Measurements from ENCODE around the gene ZNF532.

The ZNF532 gene

GRCh38 chr18:58993260-58993659 is 128.6 kb downstream of the ZNF532 start:
- H3K4me1 ChIP-seq (ENCODE audit: control insufficient read depth, insufficient read depth, low read length): peaks cover 4% of the 10 kb centered on the region
- H3K27me3 ChIP-seq (ENCODE audit: control insufficient read depth, insufficient read depth, low read length): no peaks in the 10 kb centered on the region
- H3K36me3 ChIP-seq (ENCODE audit: control insufficient read depth, insufficient read depth, low read length): no peaks in the 10 kb centered on the region
- H3K4me3 ChIP-seq (ENCODE audit: low read depth, low read length): no peak overlapping the region
- H3K9ac ChIP-seq (ENCODE audit: low read depth, low read length): no peak overlapping the region
- H3K9me3 ChIP-seq (ENCODE audit: control insufficient read depth, insufficient read depth, low read length): no peaks in the 10 kb centered on the region

DNA sequence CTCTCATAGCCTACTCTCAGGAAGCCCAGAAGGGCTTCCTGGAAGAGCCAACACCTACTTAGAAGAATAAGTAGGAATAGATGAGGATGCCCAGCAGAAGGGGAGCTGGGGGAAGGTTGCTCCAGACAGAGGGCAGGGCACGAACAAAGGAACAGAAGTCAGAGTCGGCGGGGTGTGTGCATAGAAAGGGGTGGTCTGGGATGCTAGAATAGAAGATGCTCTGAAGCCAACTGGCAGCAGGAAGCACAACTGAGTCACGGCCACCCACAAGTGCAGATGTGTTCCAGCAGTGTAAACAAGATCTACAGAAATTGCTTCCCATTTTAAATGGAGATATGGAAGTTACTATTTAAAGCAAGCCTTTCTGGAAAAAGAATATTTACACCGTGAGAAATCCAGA is 131.0 kb downstream of the ZNF532 start:
- Histone ChIP-seq H3K4me1 (ENCODE audit: control insufficient read depth, insufficient read depth, low read length) (peaks cover 4% of the 10 kb centered on the region), H3K9ac (ENCODE audit: low read depth, low read length) (no peak overlapping the region), H3K36me3 (ENCODE audit: control insufficient read depth, insufficient read depth, low read length) (no peaks in the 10 kb centered on the region), H3K9me3 (ENCODE audit: control insufficient read depth, insufficient read depth, low read length) (no peaks in the 10 kb centered on the region), H3K27me3 (ENCODE audit: control insufficient read depth, insufficient read depth, low read length) (no peaks in the 10 kb centered on the region), H3K4me3 (ENCODE audit: low read depth, low read length) (no peak overlapping the region)

GRCh38 chr18:58996131-58996641 is 131.5 kb downstream of the ZNF532 start:
- H3K9ac ChIP-seq (ENCODE audit: low read depth, low read length): no peak overlapping the region
- H3K9me3 ChIP-seq (ENCODE audit: control insufficient read depth, insufficient read depth, low read length): no peaks in the 10 kb centered on the region
- H3K36me3 ChIP-seq (ENCODE audit: control insufficient read depth, insufficient read depth, low read length): no peaks in the 10 kb centered on the region
- peaks cover 4% of the 10 kb centered on the region for H3K4me1 ChIP-seq (ENCODE audit: control insufficient read depth, insufficient read depth, low read length)
- H3K27me3 ChIP-seq (ENCODE audit: control insufficient read depth, insufficient read depth, low read length): no peaks in the 10 kb centered on the region
- no peak overlapping the region for H3K4me3 ChIP-seq (ENCODE audit: low read depth, low read length)

DNA sequence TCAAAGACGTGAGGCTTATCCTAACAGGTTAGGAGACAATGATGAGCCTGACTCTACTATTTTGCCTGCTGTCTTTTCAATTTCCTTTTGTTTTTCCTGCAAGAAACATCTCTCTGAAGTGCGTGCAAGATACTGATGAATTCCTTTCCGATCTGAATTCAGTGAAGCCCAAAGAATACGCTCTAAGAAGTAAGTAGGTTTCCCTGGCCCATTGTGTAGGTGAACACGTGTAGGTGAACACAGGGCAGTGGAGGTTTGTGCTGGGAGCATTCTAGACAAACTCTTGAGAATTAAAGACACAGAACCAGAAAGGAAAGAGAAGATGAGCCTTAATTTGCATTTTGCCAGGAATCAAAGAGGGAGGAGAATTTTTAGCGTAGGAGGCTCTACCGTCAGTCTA is 132.0 kb downstream of the ZNF532 start:
- Histone ChIP-seq H3K4me3 (ENCODE audit: low read depth, low read length) (no peak overlapping the region), H3K4me1 (ENCODE audit: control insufficient read depth, insufficient read depth, low read length) (peaks cover 4% of the 10 kb centered on the region), H3K36me3 (ENCODE audit: control insufficient read depth, insufficient read depth, low read length) (no peaks in the 10 kb centered on the region), H3K9ac (ENCODE audit: low read depth, low read length) (no peak overlapping the region), H3K9me3 (ENCODE audit: control insufficient read depth, insufficient read depth, low read length) (no peaks in the 10 kb centered on the region), H3K27me3 (ENCODE audit: control insufficient read depth, insufficient read depth, low read length) (no peaks in the 10 kb centered on the region)

- Histone ChIP-seq H3K4me3 (ENCODE audit: low read depth, low read length) (no peak overlapping the region), H3K9me3 (ENCODE audit: control insufficient read depth, insufficient read depth, low read length) (no peaks in the 10 kb centered on the region), H3K36me3 (ENCODE audit: control insufficient read depth, insufficient read depth, low read length) (no peaks in the 10 kb centered on the region), H3K4me1 (ENCODE audit: control insufficient read depth, insufficient read depth, low read length) (peaks cover 4% of the 10 kb centered on the region), H3K9ac (ENCODE audit: low read depth, low read length) (no peak overlapping the region), H3K27me3 (ENCODE audit: control insufficient read depth, insufficient read depth, low read length) (no peaks in the 10 kb centered on the region)
Measured at GRCh38 chr18:58997811-58998337, 133.2 kb downstream of the ZNF532 start.

DNA sequence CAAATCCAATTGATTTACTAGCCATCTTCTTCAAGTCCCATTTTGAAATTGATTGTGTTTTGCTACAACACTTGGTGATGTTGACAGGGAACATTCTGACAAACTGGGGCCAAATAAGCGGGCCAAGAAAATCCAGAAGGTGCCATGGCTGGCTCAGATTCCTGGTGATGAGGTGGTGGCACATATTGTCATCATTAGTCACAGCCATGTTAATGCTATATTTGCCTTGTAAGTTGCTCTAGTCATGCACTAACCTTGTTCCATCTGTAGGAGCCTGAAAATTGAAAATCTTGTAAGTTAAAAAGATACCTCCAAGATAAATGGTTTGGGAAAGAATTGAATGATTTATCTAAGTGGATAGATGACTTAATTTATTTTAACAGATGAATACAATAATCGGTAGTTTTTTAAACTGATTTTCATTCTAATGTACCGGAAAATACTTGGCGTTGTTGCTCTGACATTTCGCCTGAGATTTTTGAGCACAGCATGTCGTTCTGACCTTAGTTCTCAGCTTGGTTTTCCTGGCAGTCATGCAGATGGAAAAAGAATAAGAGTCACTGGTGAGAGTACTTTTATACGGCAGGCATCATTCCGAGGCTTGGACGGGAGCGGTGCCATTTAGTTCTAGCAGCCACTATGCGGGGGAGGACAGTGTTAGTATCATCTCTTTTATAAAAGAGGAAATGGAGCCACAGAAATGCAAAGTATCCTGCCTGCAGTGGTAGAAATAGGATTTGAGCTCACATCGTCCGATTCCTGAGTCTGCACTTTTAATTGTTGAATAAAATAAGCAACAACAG is 133.9 kb downstream of the ZNF532 start:
- Histone ChIP-seq H3K27me3 (ENCODE audit: control insufficient read depth, insufficient read depth, low read length) (no peaks in the 10 kb centered on the region), H3K9me3 (ENCODE audit: control insufficient read depth, insufficient read depth, low read length) (no peaks in the 10 kb centered on the region), H3K4me3 (ENCODE audit: low read depth, low read length) (no peak overlapping the region), H3K36me3 (ENCODE audit: control insufficient read depth, insufficient read depth, low read length) (no peaks in the 10 kb centered on the region), H3K9ac (ENCODE audit: low read depth, low read length) (no peak overlapping the region), H3K4me1 (ENCODE audit: control insufficient read depth, insufficient read depth, low read length) (peaks cover 4% of the 10 kb centered on the region)

DNA sequence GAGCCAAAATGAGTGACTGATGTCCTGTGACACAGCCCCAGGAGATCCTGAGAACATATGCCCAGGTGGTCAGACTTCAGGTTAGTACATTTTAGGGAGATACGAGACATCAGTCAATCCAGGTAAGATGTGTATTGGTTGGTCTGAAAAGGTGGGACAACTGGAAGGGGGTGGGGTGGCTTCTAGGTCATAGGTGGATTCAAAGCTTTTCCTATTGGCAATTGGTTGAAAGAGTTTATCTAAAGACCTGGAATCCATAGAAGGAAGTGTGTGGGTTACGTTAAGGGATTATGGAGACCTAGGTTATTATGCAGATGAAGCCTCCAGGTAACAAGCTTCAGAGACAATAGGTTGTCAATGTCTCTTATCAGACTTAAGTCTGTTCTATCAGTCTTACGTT is 136.5 kb downstream of the ZNF532 start:
- H3K36me3 ChIP-seq (ENCODE audit: control insufficient read depth, insufficient read depth, low read length): no peaks in the 10 kb centered on the region
- no peaks in the 10 kb centered on the region for H3K9me3 ChIP-seq (ENCODE audit: control insufficient read depth, insufficient read depth, low read length)
- peaks cover 4% of the 10 kb centered on the region for H3K4me1 ChIP-seq (ENCODE audit: control insufficient read depth, insufficient read depth, low read length)
- no peak overlapping the region for H3K9ac ChIP-seq (ENCODE audit: low read depth, low read length)
- no peaks in the 10 kb centered on the region for H3K27me3 ChIP-seq (ENCODE audit: control insufficient read depth, insufficient read depth, low read length)
- no peak overlapping the region for H3K4me3 ChIP-seq (ENCODE audit: low read depth, low read length)

DNA sequence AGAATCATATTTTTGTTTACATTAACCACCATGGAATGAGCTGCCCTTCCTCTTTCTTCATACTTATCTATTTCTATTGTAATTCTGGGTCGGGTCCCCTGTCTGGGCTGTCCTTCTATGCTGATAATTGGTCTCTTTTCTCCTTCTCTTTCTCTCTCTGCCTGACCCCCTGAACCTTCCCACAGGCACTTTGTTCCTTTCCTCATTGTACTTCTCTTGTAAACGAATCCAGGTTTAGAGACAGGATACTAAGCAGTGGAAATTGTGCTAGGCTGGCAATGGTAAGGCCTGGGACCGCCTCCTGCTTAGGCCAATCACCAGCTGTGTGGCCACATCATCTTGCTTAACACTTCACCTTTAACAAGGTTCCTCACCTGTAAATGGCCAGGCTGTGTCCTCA is 137.0 kb downstream of the ZNF532 start:
- Histone ChIP-seq H3K4me3 (ENCODE audit: low read depth, low read length) (no peak overlapping the region), H3K36me3 (ENCODE audit: control insufficient read depth, insufficient read depth, low read length) (no peaks in the 10 kb centered on the region), H3K27me3 (ENCODE audit: control insufficient read depth, insufficient read depth, low read length) (no peaks in the 10 kb centered on the region), H3K4me1 (ENCODE audit: control insufficient read depth, insufficient read depth, low read length) (peaks cover 1% of the 10 kb centered on the region), H3K9me3 (ENCODE audit: control insufficient read depth, insufficient read depth, low read length) (no peaks in the 10 kb centered on the region), H3K9ac (ENCODE audit: low read depth, low read length) (no peak overlapping the region)

GRCh38 chr18:59002974-59003594 is 138.4 kb downstream of the ZNF532 start:
- H3K9me3 ChIP-seq (ENCODE audit: control insufficient read depth, insufficient read depth, low read length): no peaks in the 10 kb centered on the region
- H3K36me3 ChIP-seq (ENCODE audit: control insufficient read depth, insufficient read depth, low read length): no peaks in the 10 kb centered on the region
- H3K9ac ChIP-seq (ENCODE audit: low read depth, low read length): no peak overlapping the region
- H3K4me1 ChIP-seq (ENCODE audit: control insufficient read depth, insufficient read depth, low read length): peaks cover under 1% of the 10 kb centered on the region
- H3K27me3 ChIP-seq (ENCODE audit: control insufficient read depth, insufficient read depth, low read length): no peaks in the 10 kb centered on the region
- no peak overlapping the region for H3K4me3 ChIP-seq (ENCODE audit: low read depth, low read length)

DNA sequence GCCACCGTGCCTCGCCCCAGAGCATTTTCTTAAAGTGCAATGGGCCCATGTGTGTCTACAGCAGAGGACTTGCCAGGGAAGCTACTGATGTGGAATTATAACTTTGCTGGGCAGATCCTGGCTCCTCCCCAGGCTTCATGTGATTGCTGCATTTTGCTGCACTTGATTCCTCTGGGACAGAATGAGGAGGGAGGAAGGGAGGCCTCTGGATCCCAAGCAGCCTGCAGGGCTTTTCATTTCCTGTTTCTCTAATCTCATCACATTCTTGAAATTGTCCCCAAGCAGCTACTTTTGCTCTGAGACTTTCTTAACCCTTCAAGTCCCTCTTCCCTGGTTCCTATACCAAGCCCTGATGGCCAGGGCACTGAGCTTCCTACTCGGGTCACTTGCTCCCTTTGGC is 140.6 kb downstream of the ZNF532 start:
- Histone ChIP-seq H3K27me3 (ENCODE audit: control insufficient read depth, insufficient read depth, low read length) (no peaks in the 10 kb centered on the region), H3K4me1 (ENCODE audit: control insufficient read depth, insufficient read depth, low read length) (peaks cover 7% of the 10 kb centered on the region), H3K4me3 (ENCODE audit: low read depth, low read length) (no peak overlapping the region), H3K36me3 (ENCODE audit: control insufficient read depth, insufficient read depth, low read length) (no peaks in the 10 kb centered on the region), H3K9me3 (ENCODE audit: control insufficient read depth, insufficient read depth, low read length) (no peaks in the 10 kb centered on the region), H3K9ac (ENCODE audit: low read depth, low read length) (no peak overlapping the region)

DNA sequence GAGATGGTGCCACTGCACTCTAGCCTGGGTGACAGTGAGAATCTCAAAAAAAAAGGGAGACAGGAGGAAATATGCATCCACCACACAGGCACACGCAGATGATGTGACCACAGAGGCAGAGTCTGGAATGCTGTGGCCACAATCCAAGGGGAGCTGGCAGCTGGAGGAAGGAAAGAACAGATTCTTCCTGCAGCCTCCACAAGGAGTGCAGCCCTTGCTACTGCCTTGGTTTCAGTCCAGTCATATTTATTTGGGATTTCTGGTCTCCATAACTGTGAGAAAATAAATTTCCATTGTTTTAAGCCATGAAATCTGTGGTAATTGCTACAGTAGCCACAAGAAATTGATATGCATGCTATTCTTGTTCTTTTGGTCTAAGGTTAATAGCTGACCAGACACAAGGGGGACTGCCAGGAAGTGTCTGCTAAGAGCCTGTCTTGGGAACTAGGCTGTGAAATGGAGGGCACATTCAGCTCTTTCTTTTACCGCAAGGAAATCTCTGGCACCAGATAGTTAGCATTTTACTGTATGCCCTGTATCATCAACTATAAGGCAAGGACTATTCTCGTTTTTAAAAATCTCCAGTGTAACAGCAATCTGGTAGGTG is 141.9 kb downstream of the ZNF532 start:
- Histone ChIP-seq H3K4me1 (ENCODE audit: control insufficient read depth, insufficient read depth, low read length) (peaks cover 7% of the 10 kb centered on the region), H3K27me3 (ENCODE audit: control insufficient read depth, insufficient read depth, low read length) (no peaks in the 10 kb centered on the region), H3K9ac (ENCODE audit: low read depth, low read length) (no peak overlapping the region), H3K4me3 (ENCODE audit: low read depth, low read length) (no peak overlapping the region), H3K36me3 (ENCODE audit: control insufficient read depth, insufficient read depth, low read length) (no peaks in the 10 kb centered on the region), H3K9me3 (ENCODE audit: control insufficient read depth, insufficient read depth, low read length) (no peaks in the 10 kb centered on the region)

Data from iPS-15b (cell line).